Progenitor cell of endocrine pancreas (in vitro differentiated cells): ENCODE results near the gene ING5. TPM values are rescaled to one million over a fixed set of nuclear protein-coding genes. Genes with fewer than 3 reads are reported as not detected.
A peak's percentile ranks its signal among the peaks of the same experiment; 100 is the strongest.

ENCODE experiments used
- DNase-seq: peaks from one replicate; pipeline ENCODE4 v3.0.0; 2021; ENCODE audit warnings: low spot score; ENCODE audit not compliant: unreplicated experiment
- H3K27ac Mint-ChIP-seq: 2 replicates; pipeline ENCODE4 v1.8.0; 2021; ENCODE audit warnings: mild to moderate bottlenecking, moderate library complexity, mixed read lengths
- H3K27me3 Mint-ChIP-seq: 2 replicates; pipeline ENCODE4 v1.8.0; 2021; ENCODE audit warnings: mixed read lengths
- H3K36me3 Mint-ChIP-seq: 2 replicates; pipeline ENCODE4 v1.8.0; 2022; ENCODE audit warnings: mixed read lengths; ENCODE audit not compliant: insufficient read depth
- H3K4me1 Mint-ChIP-seq: 2 replicates; pipeline ENCODE4 v1.8.0; 2021; ENCODE audit warnings: low read depth, mixed read lengths
- H3K4me3 Mint-ChIP-seq: 2 replicates; pipeline ENCODE4 v1.8.0; 2021; ENCODE audit warnings: low read depth, mild to moderate bottlenecking, moderate library complexity, mixed read lengths
- H3K9me3 Mint-ChIP-seq: 2 replicates; pipeline ENCODE4 v1.8.0; 2021; ENCODE audit warnings: low read depth, mixed read lengths
- total RNA-seq: library from RNA; stranded (reverse); gene quantifications from 2 replicates; pipeline ENCODE4 v1.2.1, GENCODE V29; 2021
- TF ChIP-seq, protein P1 (sequence below): fragments of 200-600 bp; sonication (generic); IDR thresholded peaks from one replicate; pipeline ENCODE4 v1.5.0; 2021; ENCODE audit warnings: antibody characterized with exemption, mild to moderate bottlenecking; ENCODE audit not compliant: unreplicated experiment

ING5 gene
- total RNA-seq, 1 donor from 2014 or later = 65.9 TPM

DNA sequence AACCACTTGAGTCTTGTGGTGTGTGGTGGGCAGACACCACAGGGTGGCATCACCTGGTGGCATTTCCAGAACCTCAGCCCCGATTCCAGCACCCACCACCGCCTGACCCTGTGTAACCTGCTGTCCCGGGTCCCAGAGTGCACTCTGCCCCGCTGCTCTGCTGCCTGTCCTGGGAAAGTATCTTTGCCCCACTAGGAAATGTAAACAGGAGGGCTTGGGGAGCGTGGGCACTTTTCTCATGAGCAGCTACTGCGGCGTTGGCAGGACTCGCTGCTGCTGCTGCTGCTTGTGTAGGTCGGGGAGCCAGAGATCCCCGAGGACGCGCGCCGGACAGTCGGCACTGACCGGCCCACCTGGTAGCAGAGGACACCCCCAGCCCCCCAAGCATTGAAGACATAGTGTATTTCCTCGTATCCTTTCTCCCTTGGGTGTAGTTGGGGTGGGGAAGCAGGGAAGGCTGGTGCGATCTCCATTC, 28.6 kb upstream of the ING5 start:
- TF ChIP-seq, protein P1, sequence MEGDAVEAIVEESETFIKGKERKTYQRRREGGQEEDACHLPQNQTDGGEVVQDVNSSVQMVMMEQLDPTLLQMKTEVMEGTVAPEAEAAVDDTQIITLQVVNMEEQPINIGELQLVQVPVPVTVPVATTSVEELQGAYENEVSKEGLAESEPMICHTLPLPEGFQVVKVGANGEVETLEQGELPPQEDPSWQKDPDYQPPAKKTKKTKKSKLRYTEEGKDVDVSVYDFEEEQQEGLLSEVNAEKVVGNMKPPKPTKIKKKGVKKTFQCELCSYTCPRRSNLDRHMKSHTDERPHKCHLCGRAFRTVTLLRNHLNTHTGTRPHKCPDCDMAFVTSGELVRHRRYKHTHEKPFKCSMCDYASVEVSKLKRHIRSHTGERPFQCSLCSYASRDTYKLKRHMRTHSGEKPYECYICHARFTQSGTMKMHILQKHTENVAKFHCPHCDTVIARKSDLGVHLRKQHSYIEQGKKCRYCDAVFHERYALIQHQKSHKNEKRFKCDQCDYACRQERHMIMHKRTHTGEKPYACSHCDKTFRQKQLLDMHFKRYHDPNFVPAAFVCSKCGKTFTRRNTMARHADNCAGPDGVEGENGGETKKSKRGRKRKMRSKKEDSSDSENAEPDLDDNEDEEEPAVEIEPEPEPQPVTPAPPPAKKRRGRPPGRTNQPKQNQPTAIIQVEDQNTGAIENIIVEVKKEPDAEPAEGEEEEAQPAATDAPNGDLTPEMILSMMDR = no peak
- Mint-ChIP-seq H3K27me3 (no peaks in the 10 kb centered on the region), H3K9me3 (no peaks in the 10 kb centered on the region), H3K36me3 (peaks cover 3% of the 10 kb centered on the region), H3K4me1 (no peaks in the 10 kb centered on the region), H3K4me3 (no peak overlapping the region), H3K27ac (peak overlapping the region; percentile 59)
- DNase-seq = no peak

DNA sequence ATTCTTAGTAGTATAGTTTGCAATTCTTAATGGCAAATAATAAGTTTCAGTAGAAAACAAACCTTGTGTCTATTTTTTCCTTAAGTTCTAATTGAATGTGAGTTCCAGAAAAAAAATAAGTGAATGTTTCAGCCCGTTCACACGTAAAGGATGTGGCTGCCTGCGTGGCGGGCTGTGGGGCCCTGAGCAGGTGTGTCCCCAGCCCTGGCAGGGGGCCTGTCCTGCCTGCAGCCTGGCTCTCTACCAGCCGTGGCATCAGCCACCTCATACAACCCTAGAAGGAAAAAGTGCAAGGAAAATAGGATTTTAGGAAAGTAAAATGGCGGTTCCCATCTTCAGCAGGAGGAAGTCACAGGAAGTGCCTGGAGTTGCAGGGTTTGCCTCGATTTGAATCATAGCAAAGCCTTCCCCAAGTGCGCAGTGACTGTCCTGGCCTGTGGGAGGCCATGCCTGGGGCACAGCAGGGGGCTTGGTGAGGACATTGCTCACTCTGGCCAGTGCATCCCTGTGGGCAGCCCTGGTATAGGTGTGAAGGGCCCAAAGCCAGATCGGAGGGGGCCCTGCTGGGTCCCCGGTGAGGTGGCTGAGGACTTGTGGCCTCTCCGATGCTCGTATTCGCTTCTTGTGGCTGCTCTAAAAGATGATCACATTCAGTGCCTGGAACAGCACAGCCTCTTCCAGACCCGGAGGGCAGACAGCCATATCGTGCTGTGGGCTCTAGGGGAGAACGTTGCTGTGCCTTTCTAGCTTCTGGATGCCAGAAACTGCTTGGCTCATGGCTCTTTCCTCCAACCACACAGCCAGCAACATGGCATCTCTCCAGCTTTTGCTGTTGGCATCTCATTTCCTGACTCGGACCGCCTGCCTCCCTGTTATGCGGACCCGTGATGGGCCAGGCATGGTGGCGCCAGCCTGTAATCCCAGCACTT, 27.8 kb upstream of the ING5 start:
- DNase-seq = no peak
- Mint-ChIP-seq H3K27ac (peak overlapping the region; percentile 88), H3K4me3 (no peak overlapping the region), H3K27me3 (no peaks in the 10 kb centered on the region), H3K9me3 (no peaks in the 10 kb centered on the region), H3K4me1 (no peaks in the 10 kb centered on the region), H3K36me3 (peaks cover 3% of the 10 kb centered on the region)
- TF ChIP-seq, protein P1 = no peak

DNA sequence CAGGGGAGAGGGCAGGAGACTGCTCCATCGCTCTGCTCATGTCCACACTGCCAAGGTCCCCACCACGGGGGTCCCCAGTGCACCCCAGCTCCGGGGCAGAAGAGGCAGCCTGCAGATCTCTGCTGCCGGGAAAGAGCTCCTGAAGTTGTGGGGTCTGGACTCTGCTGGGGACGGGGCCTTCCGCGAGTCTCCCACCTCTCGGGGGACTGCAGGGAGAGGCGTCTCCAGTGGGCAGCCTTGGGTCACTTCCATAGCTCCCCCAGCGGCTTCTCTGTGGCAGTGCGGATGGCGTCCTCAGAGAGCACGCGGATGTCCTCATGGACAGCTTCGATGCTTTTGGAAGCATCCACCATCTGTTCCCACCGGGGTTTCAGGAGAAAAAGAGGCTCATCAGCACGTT, 26.0 kb upstream of the ING5 start:
- TF ChIP-seq, protein P1 = no peak
- H3K4me1 Mint-ChIP-seq = no peaks in the 10 kb centered on the region
- no peak overlapping the region for H3K27ac Mint-ChIP-seq
- peaks cover 8% of the 10 kb centered on the region for H3K36me3 Mint-ChIP-seq
- DNase-seq = no peak
- no peaks in the 10 kb centered on the region for H3K9me3 Mint-ChIP-seq
- H3K27me3 Mint-ChIP-seq = no peaks in the 10 kb centered on the region
- H3K4me3 Mint-ChIP-seq = no peak overlapping the region

DNA sequence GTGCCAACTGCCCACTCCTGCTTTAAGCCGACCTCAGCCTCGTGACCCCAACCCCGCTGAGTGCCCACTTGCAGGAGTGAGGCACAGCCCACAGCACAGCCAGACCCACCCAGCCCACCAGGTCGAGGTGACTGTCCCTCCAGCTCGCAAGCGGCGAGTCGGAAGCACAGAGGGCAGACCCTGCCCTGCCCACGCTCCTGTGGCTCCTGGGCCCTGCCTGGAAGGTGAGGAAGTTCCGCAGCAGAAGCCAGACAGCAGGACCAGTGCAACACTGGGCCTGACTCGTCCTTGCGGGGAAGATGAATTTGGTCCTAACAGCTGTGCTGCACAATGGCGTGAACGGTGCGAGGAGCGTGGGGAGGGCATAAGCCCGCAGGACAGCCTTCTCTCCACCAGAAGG, 25.2 kb upstream of the ING5 start:
- H3K27me3 Mint-ChIP-seq = no peaks in the 10 kb centered on the region
- H3K27ac Mint-ChIP-seq = no peak overlapping the region
- H3K4me1 Mint-ChIP-seq = no peaks in the 10 kb centered on the region
- no peak overlapping the region for H3K4me3 Mint-ChIP-seq
- TF ChIP-seq, protein P1 = no peak
- peaks cover 10% of the 10 kb centered on the region for H3K36me3 Mint-ChIP-seq
- no peaks in the 10 kb centered on the region for H3K9me3 Mint-ChIP-seq
- DNase-seq = no peak

DNA sequence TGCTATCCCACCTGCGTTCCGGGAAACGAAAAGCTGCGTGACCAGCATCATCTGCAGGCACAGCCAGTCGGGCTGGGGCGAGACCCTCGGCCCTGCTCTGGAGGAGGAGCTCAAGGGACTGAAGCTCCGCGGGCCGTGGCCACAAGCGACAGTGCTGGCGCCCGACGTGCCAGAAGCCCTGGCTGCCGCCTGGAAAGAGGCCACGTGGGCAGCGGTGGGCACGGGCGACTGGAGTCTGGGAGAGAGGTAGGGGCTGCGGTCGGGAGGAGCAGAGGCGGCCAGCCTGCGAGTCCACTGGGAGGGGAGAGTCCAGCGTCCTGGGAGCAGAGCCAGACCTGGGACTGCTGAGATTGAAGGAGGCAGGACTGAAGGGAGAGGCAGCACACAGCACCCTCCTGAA, 24.4 kb upstream of the ING5 start:
- Mint-ChIP-seq H3K27ac (peak overlapping the region; percentile 20), H3K36me3 (peaks cover 12% of the 10 kb centered on the region), H3K9me3 (no peaks in the 10 kb centered on the region), H3K4me1 (no peaks in the 10 kb centered on the region), H3K4me3 (no peak overlapping the region), H3K27me3 (no peaks in the 10 kb centered on the region)
- TF ChIP-seq, protein P1 = no peak
- DNase-seq = no peak
